ENCODE measurements around the gene ZNF658.
"Not testable (repeated sequence)": the region's sequence is repeated elsewhere in the genome, so short reads cannot be mapped to it uniquely, and the experiment has no call there.

Gene ZNF658

DNA sequence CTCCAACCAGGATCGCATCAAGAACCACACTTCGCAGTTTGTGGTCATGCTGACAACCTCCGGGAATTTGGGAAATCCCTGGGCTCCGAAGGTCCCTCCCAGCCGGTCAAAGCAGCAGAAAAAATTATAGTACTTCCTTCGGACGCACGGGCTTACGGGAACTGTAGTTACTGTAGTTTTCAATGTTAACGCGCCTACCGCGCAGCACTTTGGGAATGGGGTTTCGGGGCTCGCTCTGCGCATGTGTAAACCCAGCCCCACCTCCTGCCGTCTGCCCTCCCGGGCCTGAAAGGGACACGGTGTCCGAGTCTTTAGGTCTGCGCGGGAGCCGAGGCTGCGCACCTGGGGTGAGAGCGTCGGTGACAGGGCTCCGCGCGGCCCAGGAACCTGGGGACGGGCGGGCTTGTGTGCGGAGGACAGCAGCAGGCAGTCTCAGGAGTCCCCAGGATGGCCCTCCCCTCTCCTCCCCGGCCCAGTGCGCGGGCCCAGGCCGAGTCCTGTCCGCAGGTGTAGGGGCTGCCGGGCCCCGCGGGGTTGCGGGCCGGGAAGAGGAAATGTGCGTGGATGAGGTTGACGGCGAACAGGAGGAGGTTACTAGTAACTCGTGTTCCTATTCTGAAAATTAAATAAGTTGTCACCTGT, at the start of gene ZNF658:
Gene ZNF658 (plus strand): TSS at position 236 of the 642 bp plus-strand sequence. CDS start 2,837 bp downstream, outside the sequence.
- not testable (repeated sequence) for DNase-seq

DNA sequence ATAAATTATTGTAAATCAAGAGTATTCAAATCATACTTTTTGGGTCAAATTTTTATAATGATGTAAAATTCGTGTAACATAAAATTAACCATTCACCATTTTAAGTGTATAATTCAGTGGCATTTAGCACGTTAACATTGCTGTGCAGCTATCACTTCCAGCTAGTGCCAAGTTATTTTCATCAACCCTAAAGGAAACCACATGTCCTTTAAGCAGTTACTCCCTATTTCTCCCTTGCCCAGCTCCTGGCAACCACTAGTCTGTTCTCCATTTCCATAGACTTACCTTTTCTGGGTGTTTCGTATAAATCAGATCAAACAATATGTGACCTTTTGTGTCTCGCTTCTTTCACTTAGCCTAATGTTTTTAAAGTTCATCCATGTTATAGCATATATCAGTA, 38.8 kb upstream of the ZNF658 start:
- DNase-seq = not testable (repeated sequence)

DNA sequence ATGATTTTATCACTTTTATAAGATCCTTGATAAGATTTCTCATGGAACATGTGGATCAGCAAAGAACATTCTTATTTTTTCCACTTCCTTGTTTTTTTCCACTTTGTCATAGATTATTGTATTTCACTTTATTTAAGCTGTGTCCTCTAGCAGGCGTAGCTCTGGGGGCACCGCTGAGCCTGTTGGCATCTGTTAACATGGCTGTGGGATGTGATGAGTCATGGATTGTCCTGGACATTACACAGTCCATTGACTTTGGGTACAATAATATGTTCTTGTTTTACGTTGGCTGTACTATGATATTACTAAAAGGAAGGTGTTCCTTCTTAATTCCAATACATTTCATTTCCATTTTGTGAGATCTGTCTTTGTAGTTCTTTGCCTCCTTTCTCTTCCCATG, 31.9 kb upstream of the ZNF658 start:
- DNase-seq = not testable (repeated sequence)

DNA sequence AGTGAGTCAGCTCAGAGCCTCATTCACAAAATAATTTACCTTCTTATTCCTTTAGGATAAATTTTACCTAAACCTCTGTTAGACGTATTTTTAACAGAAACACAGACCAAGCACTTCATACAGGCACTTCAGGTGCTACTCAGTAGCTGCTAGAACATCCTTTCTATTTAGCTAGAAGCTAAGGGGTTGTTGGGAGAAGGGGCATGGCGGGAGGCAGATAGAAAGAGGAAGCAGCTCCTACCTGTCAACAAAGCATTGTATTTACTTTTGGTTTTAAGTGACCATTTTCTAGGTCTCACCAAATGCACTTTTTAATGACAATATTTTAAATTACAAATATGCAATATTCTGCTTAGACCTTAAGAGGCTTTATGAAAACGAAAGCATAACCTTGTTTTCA, 19.9 kb upstream of the ZNF658 start:
- not testable (repeated sequence) for DNase-seq

DNA sequence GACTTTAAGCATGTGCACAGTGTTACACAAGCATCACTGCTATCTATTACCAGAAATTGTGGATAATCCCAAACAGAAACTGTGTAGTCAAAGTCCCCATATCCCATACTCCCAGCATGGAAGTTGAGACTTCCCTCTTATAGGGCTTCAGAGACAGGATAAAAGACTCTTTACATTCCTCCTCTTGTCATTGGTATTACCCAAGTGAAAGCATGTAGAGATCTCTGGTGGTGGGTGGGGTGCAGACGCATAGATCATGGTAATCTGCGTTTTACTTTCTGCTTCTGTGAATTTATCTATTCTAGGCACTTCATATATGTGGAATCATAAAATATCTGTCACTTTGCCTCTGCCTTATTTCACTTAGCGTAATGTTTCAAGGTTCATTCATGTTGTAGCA, 18.7 kb upstream of the ZNF658 start:
- not testable (repeated sequence) for DNase-seq

DNA sequence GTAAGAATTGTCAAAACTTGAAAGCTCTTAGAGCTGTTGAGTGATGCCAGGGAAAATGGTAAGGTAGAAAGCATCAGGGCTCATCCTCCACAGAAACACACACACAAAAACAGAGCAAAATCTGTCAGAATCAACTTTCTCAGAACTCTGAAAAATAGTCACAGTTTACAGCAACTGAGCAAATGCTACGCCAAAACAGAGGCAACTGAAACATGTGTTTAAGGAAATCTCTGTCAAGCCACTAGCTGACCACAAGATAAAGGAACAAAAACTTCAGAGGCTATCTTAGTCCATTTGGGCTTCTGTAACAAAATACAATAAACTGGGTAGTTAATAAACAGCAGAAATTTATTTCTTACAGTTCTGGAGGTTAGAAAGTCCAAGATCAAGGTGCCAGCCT, 10.2 kb upstream of the ZNF658 start:
- DNase-seq = not testable (repeated sequence)

DNA sequence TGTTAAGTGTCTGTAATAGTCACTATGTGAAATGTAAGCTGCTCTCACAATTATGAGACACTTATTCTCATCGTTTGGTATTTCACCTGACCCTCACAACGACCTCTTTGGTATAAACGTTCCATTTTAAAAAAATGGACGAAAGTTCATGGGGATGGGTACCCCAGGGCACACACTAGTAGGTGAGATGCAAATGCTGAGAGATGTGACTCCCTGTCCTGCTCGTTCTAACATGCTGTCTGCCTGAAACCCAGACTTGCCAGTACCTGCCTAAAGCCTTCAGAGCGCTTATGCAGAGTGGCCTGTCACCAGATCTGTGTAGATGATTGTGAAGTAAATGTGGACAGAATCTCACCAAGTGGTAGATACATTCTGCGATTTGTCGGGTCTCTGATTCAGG, 616 bp downstream of the ZNF658 start:
- DNase-seq = not testable (repeated sequence)

DNA sequence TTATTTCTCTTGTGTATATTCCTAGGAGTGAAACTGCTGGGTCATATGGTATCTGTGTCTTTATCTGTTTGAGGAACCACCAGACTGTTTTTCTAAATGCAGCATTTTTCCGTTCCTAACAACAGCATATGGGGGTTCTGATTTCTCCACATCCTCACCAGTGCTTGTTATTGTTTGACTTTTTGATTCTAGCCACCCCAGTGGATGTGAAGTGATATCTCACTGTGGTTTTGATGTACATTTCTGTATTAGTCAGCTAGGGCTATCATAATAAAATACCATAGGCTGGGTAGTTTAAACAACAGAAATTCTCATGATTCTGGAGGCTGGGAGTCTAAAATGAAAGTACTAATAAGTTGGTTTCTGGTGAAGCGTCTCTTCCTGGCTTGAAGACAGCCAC, 9.0 kb downstream of the ZNF658 start:
- not testable (repeated sequence) for DNase-seq

DNA sequence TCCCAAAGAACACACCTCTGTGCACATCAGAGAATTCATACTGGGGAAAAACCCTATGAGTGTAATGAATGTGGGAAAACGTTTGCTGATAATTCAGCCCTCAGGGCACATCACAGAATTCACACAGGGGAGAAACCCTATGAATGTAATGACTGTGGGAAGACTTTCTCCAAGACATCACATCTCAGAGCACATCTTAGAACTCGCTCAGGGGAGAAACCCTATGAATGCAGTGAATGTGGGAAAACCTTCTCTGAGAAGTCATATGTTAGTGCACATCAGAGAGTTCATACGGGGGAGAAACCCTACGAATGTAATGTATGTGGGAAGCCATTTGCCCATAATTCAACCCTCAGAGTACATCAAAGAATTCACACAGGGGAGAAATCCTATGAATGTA, 19.5 kb downstream of the ZNF658 start:
- not testable (repeated sequence) for DNase-seq

DNA sequence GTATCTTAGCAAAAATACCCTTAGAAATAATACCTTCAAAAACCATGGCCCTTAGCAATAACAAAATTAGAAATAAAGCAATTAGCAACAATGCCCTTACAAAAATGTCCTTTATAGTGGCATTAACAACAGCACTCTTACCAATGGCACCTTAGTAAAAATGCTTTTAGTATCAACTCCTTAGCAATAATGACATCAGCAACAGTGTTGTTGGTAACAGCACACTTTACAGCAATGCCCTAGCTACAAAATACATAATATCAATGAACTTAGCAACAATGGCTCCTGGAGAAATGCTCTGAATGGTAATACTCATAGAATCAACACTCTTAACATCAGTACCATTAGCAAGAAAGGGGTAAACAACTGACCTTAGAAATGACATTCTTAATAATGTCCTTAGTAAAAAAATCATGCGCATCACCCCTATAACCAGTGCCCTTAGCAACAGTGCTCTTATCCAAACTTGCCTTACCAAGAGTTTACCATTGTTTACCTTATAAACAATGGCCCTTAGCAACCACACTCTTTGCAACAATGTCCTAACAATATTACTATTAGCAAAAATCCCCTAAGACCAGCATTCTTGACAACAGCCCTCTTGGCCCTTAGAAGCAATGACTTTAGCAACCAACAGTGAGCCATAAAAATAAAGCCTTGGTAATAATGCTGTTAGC, 35.8 kb downstream of the ZNF658 start:
- not testable (repeated sequence) for DNase-seq

DNA sequence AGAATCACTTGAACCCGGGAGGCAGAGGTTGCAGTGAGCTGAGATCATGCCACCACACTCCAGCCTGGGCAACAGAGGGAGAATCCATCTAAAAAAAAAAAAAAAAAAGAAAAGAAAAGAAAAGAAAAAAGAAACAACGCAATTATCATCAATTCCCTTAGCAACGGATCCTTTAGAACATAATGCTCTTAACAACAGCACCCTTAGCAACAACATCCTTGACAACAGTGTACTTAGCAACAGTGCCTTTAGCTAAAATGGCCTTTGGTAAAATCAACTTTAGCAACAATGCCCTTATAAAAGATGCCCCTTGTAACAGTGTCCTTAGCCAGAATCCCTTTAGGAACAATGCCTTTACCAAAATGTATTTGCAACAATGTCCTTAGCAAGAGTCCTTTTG, 37.1 kb downstream of the ZNF658 start:
- DNase-seq = not testable (repeated sequence)

DNA sequence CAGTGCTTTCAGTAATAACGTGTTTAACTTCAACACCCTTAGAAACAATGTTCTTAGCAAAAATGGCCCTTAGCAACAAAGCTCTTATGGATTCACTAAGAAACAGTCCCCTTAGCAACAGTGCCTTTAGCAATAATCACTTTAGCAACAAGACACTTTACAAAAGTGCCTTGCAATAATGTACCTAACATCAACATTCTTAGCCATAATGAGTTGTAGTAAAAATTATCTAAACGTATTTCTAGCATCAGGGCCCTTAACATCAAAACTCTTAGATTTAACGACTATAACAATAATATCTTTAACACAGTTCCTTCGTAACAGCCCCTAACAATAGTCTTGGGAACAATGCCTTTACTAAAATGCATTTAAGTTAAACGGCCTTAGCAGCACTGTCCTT, 37.8 kb downstream of the ZNF658 start:
- DNase-seq = not testable (repeated sequence)

DNA sequence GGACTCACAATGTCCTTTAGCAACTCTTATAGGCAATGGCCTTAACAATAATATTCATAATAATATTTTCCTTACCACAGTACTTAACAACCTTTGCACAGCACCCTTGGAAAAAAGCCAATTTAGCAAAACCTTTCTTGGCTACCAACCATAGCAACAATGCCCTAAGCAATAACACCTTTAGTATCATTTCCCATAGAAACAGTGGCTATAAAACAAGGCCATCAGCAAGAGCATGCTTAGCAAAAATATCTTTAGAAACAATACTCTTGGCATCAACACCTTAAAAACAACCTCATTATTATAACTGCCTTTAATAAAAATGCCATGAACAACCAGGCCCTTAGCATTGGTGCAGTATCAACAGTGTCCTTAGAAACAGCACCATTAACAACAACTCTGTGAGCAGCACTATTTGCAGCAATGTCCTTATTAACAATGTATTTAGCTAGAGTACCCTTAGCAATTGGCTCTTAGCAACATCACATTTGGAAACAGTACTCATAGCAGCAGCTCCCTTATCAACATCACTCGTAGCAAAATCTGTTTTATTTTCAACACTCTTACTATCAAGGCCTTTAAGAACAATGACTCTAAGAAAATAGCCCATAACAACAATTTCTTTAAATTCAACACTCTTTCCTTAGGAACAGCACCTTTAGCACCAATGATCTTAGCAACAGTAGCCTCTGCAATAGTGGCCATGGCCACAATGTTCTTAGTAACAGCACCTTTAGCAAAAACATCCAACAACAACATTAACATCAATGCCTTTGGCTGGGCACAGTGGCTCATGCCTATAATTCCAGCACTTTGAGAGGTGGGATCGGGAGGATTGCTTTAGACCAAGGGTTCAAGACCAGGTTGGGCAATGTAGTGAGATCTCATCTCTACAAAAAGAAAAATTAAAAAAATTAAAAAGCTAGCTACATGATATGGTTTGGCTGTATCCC, 39.6 kb downstream of the ZNF658 start:
- DNase-seq = not testable (repeated sequence)

DNA sequence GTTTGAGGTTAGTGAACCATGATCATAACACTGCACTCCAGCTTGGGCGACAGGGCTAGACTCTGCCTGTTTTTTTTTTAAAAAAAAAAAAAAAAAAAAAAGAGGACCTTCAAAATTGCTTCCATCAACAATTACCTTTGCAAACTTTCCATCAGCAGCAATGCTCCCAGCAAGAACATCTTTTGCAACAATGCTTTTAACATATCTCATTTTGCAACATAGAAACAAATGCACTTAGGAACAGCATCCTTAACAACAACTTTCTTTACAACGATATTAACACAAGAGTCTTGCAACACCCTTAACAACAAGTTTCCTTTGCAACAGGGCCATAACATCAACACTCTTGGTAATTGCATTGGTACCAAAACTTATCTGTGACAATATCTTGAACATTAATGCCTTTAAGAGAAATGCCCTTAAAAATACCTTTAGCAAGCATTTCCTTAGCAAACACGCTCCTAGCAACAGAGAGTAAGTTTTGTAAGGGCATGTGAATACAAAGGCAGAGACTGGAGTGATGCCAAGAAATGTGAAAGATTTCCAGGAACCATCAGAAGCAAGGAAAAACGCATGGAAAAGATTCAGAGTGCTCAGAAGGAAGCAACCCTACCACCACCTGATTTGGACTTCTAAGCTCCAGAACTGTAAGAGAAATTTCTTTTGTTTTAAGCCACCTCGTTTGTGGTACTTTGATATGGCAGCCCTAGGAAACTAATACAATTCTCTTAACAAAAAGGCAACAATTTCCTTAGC, 42.1 kb downstream of the ZNF658 start:
- not testable (repeated sequence) for DNase-seq

DNA sequence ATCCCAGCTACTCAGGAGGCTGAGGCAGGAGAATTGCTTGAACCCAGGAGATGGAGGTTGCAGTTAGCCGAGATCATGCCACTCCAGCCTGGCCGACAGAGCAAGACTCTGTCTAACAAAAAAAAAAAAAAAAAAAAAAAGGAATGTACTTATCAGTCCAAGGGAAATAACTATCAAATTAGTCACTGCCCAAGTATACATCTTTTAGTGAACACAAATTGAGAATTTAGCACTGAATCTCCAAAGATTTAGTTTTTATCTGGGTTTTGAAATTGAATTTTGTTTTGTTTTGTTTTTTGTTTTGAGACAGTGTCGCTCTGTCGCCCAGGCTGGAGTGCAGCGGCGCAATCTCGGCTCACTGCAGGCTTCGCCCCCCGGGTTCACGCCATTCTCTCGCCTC, 52.1 kb downstream of the ZNF658 start:
- not testable (repeated sequence) for DNase-seq

Data from KG1 (cell line).